Fibroblast of villous mesenchyme (primary cell): Measurements from ENCODE around the gene PACS2. TPM values are rescaled to one million over a fixed set of nuclear protein-coding genes. Genes with fewer than 3 reads are reported as not detected.
"Not testable (repeated sequence)": the region's sequence is repeated elsewhere in the genome, so short reads cannot be mapped to it uniquely, and the experiment has no call there.

ENCODE experiments used
- DNase-seq: peaks from one replicate; pipeline ENCODE4 v3.0.0-alpha.2; 2010; ENCODE audit warnings: low read depth
- H3K4me3 ChIP-seq: 2 replicates; pipeline ENCODE4 v1.5.1; 2011; ENCODE audit warnings: low read depth, mild to moderate bottlenecking, low read length
- total RNA-seq: library from RNA; depleted of rRNA; stranded (reverse); fragments of >200 nt; gene quantifications from 2 replicates; pipeline ENCODE4 v1.2.3, GENCODE V29; 2012
- TF ChIP-seq, protein P1 (sequence below): IDR thresholded peaks from 2 replicates; pipeline ENCODE4 v1.5.1; 2012; ENCODE audit warnings: low read depth, mild to moderate bottlenecking, low read length; ENCODE audit not compliant: insufficient read depth

The PACS2 gene
- total RNA-seq, 1 donor: 35.0 TPM

DNA sequence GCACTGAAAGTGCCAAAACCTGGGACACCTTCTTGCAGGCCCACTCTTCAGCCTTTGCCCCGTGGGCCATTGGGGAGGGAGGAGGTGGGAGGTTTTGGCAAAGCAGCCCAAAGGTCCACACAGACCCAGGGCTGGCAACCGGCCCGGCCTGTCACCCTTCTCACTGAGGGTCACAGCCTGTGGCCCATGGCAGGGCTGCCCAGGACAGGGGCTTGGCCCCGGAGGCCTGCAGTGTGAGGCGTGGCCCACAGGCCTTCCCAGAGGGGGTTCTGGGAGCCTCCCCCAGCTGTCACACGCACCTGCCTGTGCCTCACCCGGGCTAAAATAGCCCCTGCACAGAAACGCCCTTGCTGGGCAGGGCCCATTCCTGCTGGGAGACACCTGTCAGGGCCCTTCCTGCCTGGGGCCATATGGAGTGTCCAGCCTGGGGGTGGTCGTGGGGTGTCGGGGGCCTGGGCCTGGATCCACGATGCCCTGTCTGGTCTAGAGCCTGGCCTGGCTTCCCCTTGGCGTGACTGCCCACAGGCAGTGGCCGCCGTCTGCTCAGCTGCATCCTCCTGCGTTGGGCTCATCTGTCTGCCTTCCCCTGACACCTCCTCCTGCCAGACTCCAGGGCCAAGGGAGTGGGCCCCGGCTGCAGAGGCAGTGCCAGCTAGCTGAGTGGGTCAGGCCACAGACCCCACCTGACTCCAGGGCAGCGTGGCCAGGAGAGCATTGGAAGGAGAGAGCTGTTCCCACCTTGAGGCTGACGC is 19.2 kb downstream of the PACS2 start:
- TF ChIP-seq, protein P1, sequence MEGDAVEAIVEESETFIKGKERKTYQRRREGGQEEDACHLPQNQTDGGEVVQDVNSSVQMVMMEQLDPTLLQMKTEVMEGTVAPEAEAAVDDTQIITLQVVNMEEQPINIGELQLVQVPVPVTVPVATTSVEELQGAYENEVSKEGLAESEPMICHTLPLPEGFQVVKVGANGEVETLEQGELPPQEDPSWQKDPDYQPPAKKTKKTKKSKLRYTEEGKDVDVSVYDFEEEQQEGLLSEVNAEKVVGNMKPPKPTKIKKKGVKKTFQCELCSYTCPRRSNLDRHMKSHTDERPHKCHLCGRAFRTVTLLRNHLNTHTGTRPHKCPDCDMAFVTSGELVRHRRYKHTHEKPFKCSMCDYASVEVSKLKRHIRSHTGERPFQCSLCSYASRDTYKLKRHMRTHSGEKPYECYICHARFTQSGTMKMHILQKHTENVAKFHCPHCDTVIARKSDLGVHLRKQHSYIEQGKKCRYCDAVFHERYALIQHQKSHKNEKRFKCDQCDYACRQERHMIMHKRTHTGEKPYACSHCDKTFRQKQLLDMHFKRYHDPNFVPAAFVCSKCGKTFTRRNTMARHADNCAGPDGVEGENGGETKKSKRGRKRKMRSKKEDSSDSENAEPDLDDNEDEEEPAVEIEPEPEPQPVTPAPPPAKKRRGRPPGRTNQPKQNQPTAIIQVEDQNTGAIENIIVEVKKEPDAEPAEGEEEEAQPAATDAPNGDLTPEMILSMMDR: no peak
- no peak overlapping the region for H3K4me3 ChIP-seq

DNA sequence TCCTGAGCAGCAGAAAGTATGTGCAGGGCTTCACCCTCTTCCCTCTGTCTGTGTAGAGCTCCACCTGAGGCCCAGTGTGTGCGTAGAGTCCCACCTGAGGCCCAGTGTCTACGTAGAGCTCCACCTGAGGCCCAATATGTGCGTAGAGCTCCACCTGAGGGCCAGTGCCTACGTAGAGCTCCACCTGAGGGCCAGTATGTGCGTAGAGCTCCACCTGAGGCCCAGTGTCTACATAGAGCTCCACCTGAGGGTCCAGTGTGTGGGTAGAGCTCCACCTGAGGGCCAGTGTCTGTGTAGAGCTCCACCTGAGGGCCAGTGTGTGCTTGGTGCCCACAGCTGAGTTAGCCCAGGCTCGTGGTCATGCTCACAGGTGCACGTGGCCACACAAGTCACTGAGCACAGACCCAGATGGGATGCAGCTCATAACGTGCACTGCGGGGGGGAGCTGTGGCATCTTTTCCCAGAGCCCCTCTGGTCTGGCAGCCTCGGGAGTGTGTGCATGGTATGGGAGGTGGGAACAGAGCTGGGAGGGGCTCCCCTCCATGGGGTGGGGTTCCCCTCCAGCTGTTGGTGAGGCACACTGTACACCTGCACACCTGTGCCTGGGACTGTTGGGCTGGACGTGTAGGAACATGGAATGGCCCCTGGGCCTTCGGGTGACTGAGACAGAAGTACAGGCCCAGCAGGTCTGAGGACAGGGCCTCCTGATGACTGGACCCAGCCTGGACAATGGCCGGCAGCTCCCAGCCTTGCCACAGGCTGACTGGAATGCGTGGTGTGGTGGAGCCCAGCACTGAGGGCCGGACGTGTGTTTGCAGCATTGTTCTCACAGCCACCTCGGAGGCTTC is 20.1 kb downstream of the PACS2 start:
- H3K4me3 ChIP-seq: no peak overlapping the region
- DNase-seq: no peak
- TF ChIP-seq, protein P1: no peak

More for the DNA sequence above, 19.2 kb downstream of the PACS2 start:
- no peak for DNase-seq

DNA sequence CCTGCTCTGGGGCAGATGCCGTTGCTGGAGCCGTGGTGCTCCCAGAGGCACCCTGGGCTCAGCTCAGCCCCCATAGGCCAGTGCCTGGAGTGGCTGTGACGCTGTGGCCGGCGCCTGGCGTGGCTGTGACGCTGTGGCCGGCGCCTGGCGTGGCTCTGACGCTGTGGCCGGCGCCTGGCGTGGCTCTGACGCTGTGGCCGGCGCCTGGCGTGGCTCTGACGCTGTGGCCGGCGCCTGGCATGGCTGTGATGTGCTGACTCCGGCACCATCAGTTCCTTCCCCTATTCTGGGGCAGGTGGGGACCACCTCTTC is 20.6 kb downstream of the PACS2 start:
- H3K4me3 ChIP-seq, DNase-seq: not testable (repeated sequence)

DNA sequence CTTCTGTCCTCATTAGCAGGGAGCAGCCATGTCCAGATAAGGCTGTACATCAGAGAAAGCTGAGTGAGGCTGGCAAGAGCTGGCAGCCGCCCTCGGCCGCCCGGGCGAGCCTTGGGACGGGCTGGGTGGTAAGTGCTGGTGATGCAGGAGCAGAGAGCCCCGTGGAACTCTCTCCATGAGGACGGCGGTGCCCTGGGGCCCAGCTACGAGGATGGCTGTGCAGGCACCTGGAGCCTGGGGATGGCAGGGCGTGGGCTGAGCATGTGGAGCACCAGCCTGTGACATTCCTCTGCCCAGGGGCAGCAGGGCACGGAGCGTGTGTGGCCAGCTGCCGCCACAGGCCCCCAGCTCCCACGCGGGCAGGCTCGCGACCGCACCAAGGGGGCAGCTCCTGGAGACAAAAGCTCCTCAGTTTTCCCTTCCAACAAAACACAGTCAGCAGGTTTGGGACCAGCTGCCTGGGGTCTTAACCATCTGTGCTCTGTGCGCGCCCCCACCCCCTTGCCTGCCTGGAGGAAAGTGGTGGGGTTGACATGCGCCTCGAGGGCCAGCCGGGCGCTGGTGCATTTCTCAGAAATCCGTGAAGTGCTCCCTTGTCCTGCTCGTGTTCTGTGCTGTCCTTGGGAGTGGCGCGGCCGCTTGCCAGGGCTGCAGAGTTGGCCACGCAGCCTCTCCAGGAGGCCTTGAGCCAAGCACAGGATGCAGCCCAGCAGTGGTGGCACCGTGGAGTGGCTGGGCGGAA is 21.4 kb downstream of the PACS2 start:
- no peak overlapping the region for H3K4me3 ChIP-seq
- TF ChIP-seq, protein P1: no peak
- DNase-seq: no peak

DNA sequence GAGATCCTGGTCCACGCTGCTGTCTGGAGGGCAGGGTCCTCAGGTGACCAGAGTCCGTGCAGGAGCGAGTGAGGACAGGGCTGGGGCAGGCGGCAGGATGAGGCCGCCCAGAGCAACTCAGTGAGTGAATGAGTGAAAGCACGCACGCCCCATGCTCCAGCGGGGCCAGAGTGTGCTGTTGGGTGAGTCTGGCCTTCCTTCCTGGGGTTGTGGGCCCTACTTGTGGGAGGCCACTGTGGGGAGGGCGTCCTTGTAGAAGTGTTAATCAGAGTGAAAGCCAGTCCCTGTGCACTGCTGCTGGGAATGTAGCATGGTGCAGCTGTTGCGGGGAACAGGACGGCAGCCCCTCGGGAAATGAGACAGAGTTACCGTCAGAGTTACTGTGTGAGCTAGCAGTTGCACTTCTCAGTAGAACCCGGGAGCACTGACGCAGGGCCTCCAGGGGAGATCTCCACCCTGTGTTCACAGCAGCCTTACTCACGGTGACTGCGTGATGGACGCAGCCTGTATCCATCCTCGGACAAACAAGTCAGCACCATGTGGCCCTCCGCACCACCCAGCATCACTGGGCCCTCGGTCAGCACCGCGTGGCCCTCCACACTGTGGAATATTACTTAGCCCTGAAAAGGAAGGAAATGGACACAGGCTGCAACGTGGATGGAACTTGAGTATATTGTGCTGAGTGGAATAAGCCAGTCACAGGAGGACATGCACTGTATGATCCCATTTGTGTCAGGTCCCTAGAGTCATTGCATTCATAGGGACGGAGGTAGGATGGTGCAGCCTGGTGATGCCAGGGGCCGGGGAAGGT is 22.1 kb downstream of the PACS2 start:
- TF ChIP-seq, protein P1: no peak
- H3K4me3 ChIP-seq: no peak overlapping the region
- no peak for DNase-seq

DNA sequence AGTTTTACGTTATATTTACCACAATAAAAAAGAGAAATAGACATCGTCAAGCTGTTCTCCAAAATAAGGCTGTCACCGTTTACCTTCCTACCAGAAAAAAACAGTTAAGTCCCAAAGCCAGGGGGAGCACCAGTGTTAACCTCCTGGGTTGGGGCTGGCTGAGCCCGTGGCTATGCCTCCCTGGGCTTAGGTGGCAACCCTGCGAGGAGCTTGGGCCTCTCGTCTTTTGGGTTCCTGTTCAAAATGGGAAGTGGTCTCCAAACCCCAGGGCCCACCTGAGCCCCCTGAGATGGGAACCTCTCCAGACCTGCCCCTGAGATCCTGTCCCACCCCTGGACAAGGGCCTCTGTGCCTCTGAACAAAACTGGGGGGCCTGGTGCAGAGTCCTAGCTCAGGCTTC is 22.9 kb downstream of the PACS2 start:
- TF ChIP-seq, protein P1: no peak
- DNase-seq: no peak

More for the DNA sequence above, 22.9 kb downstream of the PACS2 start:
- no peak overlapping the region for H3K4me3 ChIP-seq
